HEK293T (cell line): ENCODE measurements around the gene PIGBOS1.

ENCODE experiments used
- ARNT ChIP-seq: fragments of 450-650 bp; IDR thresholded peaks from 2 replicates; pipeline ENCODE4 v1.6.1; 2017; ENCODE audit warnings: mild to moderate bottlenecking
- NFRKB ChIP-seq: fragments of 450-650 bp; IDR thresholded peaks from 2 replicates; pipeline ENCODE4 v1.6.1; 2016; ENCODE audit warnings: mild to moderate bottlenecking, moderate library complexity
- SP1 ChIP-seq: fragments of 450-650 bp; IDR thresholded peaks from 2 replicates; pipeline ENCODE4 v1.6.1; 2017
- SUZ12 ChIP-seq: fragments of 450-650 bp; IDR thresholded peaks from 2 replicates; pipeline ENCODE4 v1.6.1; 2016; ENCODE audit warnings: mild to moderate bottlenecking

- no peak for TF ChIP-seq ARNT
- TF ChIP-seq SP1 = no peak
- TF ChIP-seq NFRKB = no peak
- TF ChIP-seq SUZ12 = no peak
Observed at GRCh38 chr15:55358471-55358870, 39.5 kb upstream of the PIGBOS1 start.
